ENCODE results near the gene VCAM1. TPM values are rescaled to one million over a fixed set of nuclear protein-coding genes. Genes with fewer than 3 reads are reported as not detected.

The VCAM1 gene
- total and polyA plus RNA-seq, 2 of the 8 experiments (the other 6 are each of a cell fraction or from before 2014, with no cell fraction given) = 0.21 TPM; not detected in 1

DNA sequence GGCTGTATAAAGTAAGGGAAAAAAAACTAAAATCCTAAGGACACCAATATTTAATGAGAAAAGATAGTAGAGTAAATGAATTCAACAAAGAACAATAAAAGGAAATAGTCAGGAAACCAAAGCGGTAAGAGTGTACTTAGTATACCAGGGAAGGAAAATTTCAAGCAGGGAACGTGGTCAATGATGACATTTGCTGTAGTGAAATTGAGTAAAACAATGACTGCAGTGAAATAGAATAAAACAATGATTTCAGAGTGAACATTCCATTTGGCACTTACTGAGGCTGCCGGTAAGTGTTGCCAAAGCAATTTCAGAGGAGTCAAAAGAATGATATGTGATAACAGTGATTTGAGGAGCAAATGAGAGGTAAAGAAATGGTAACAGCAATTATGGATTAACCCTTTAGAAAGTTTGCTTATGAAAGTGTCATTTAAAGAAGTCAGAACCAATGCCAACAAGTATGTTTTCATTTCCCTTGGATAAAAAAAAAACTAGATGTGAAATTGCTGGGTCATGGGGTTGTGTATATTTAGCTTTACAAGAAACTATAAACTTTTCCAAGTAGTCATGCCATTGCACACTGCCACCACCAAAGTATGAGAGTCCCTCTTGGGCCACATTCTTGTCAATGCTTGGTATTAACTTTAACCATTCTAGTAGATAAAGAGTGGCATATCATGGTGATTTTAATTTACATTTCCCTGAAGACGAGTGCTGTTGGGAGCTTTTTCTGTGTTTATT, 50.5 kb downstream of the VCAM1 start (continued):
- TF ChIP-seq SP2 (IDR thresholded peaks at IDR 0.05; ENCODE audit: low read length) (no peak), JUND (IDR thresholded peaks at IDR 0.05; ENCODE audit: low read length) (no peak)

Data from H1 (cell line).